ENCODE results near the gene ZBTB5. TPM values are rescaled to one million over a fixed set of nuclear protein-coding genes. Genes with fewer than 3 reads are reported as not detected.

The ZBTB5 gene
- total and polyA plus RNA-seq, 2 donors from 2014 or later, result 6.1 to 14.1 TPM

- no peaks in the 10 kb centered on the region for H3K27me3 ChIP-seq (ENCODE audit: control insufficient read depth, insufficient read depth, low read length)
- peaks cover 5 to 35% (median 30%) of the 10 kb centered on the region in 3 donors for H3K36me3 ChIP-seq (ENCODE audit: control insufficient read depth in 2 of 3, insufficient read depth in 3 of 3, low read length in 3 of 3)
- FAIRE-seq (no peak), DNase-seq (no peak)
- no peaks in the 10 kb centered on the region for H3K4me1 ChIP-seq (ENCODE audit: control insufficient read depth in 2 of 3, insufficient read depth in 2 of 3, low read depth in 1 of 3, low read length in 3 of 3)
- no peak overlapping the region for H3K9ac ChIP-seq (ENCODE audit: low read length in 3 of 3)
- H3K4me3 ChIP-seq (ENCODE audit: low read length in 3 of 3), result no peak overlapping the region
- H3K27ac ChIP-seq (ENCODE audit: low read depth in 2 of 2, low read length in 2 of 2), result no peak overlapping the region
- intact Hi-C loops (cut with DNase I), result no loop called here
- no peaks in the 10 kb centered on the region for H3K9me3 ChIP-seq (ENCODE audit: control insufficient read depth in 2 of 3, insufficient read depth in 1 of 3, low read length in 3 of 3)
- TF ChIP-seq CTCF (IDR thresholded peaks at IDR 0.05; ENCODE audit: borderline replicate concordance, extremely low read depth, insufficient read depth), result no peak
These were observed 30.3 kb upstream of the ZBTB5 start for GRCh38 chr9:37495571-37495970.

- no peak for FAIRE-seq
- no peak overlapping the region for H3K27ac ChIP-seq (ENCODE audit: low read depth in 2 of 2, low read length in 2 of 2)
- H3K9ac ChIP-seq (ENCODE audit: low read length in 3 of 3), result no peak overlapping the region
- no peaks in the 10 kb centered on the region for H3K27me3 ChIP-seq (ENCODE audit: control insufficient read depth, insufficient read depth, low read length)
- no peak overlapping the region for H3K4me3 ChIP-seq (ENCODE audit: low read length in 3 of 3)
- peaks cover 0 to 5% (median 0%) of the 10 kb centered on the region in 3 donors for H3K4me1 ChIP-seq (ENCODE audit: control insufficient read depth in 2 of 3, insufficient read depth in 2 of 3, low read depth in 1 of 3, low read length in 3 of 3)
- no peaks in the 10 kb centered on the region for H3K9me3 ChIP-seq (ENCODE audit: control insufficient read depth in 2 of 3, insufficient read depth in 1 of 3, low read length in 3 of 3)
- intact Hi-C loops (cut with DNase I), result no loop called here
- H3K36me3 ChIP-seq (ENCODE audit: control insufficient read depth in 2 of 3, insufficient read depth in 3 of 3, low read length in 3 of 3), result peaks cover 3 to 24% (median 20%) of the 10 kb centered on the region in 3 donors
- DNase-seq, result no peak
- no peak for TF ChIP-seq CTCF (IDR thresholded peaks at IDR 0.05; ENCODE audit: borderline replicate concordance, extremely low read depth, insufficient read depth)
These were observed 26.7 kb upstream of the ZBTB5 start for GRCh38 chr9:37491939-37492338.

GRCh38 chr9:37486616-37487548, 21.6 kb upstream of the ZBTB5 start:
- H3K27ac ChIP-seq (ENCODE audit: low read depth in 2 of 2, low read length in 2 of 2), result no peak overlapping the region
- no peaks in the 10 kb centered on the region for H3K9me3 ChIP-seq (ENCODE audit: control insufficient read depth in 2 of 3, insufficient read depth in 1 of 3, low read length in 3 of 3)
- H3K27me3 ChIP-seq (ENCODE audit: control insufficient read depth, insufficient read depth, low read length), result no peaks in the 10 kb centered on the region
- H3K4me3 ChIP-seq (ENCODE audit: low read length in 3 of 3), result peak overlapping the region; percentile 78 to 94 (median 86)
- FAIRE-seq, result no peak
- intact Hi-C loops (cut with DNase I), result no loop called here
- DNase-seq, result peak in 1 of 5 donors; percentile 16
- peaks cover 0 to 3% (median 2%) of the 10 kb centered on the region in 3 donors for H3K36me3 ChIP-seq (ENCODE audit: control insufficient read depth in 2 of 3, insufficient read depth in 3 of 3, low read length in 3 of 3)
- no peak for TF ChIP-seq CTCF (IDR thresholded peaks at IDR 0.05; ENCODE audit: borderline replicate concordance, extremely low read depth, insufficient read depth)
- H3K9ac ChIP-seq (ENCODE audit: low read length in 3 of 3), result peak overlapping the region; percentile 4 to 98 (median 90)
- peaks cover 0 to 20% (median 4%) of the 10 kb centered on the region in 3 donors for H3K4me1 ChIP-seq (ENCODE audit: control insufficient read depth in 2 of 3, insufficient read depth in 2 of 3, low read depth in 1 of 3, low read length in 3 of 3)

All from kidney (tissue), 14 donors.